Cardiac fibroblast (primary cell): ENCODE data around the gene GALNS.
A peak's percentile ranks its signal among the peaks of the same experiment; 100 is the strongest.

ENCODE experiments used
- DNase-seq, 2 donors: peaks; one replicate each; pipeline versions ENCODE4 v3.0.0 to v3.0.0-alpha.2; 2010; ENCODE audit warnings: low read depth in 2 of 2
- H3K4me3 ChIP-seq, 2 donors: replicated peaks in 1 of 2; 1 replicate in 1 of 2; 2 replicates in 1 of 2; pipeline ENCODE4 v1.5.1; 2011; ENCODE audit warnings: low read depth in 2 of 2, low read length in 2 of 2, mild to moderate bottlenecking in 2 of 2, moderate library complexity in 1 of 2
- CTCF ChIP-seq: IDR thresholded peaks from one replicate; pipeline ENCODE4 v1.5.1; 2011; ENCODE audit warnings: low read depth, mild to moderate bottlenecking, low read length, inconsistent platforms

Gene GALNS

GRCh38 chr16:88888057-88888456 is 31.3 kb upstream of the GALNS start:
- DNase-seq = peak in 1 of 2 donors; percentile 14
- TF ChIP-seq CTCF = no peak
- H3K4me3 ChIP-seq = no peak overlapping the region

GRCh38 chr16:88886845-88887521 is 30.2 kb upstream of the GALNS start:
- peak; percentile 16 for TF ChIP-seq CTCF
- H3K4me3 ChIP-seq = no peak overlapping the region
- peak; percentile 48 to 60 for DNase-seq

DNA sequence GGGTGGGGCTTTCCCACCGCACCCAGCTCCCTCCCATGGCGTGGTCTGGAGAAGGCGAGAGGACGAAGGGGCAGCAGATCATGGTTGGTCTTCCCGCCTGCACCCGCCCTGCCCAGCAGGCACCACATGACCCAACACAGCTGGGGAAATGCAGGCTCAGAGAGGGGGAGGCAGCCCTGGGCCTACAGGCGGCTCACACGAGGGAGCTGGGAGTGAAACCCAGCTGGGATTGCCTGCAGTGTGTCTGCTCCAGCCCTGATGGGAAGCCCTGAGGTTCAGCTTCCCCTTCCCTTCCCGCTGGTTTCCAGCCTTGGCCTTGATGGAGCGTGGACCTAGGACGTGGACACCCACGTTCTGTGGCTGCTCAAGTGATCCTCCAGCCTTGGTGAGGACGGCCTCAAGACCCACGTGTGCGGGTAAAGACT is 29.7 kb upstream of the GALNS start:
- peak in 1 of 2 donors; percentile 4 for DNase-seq
- H3K4me3 ChIP-seq = no peak overlapping the region
- no peak for TF ChIP-seq CTCF

DNA sequence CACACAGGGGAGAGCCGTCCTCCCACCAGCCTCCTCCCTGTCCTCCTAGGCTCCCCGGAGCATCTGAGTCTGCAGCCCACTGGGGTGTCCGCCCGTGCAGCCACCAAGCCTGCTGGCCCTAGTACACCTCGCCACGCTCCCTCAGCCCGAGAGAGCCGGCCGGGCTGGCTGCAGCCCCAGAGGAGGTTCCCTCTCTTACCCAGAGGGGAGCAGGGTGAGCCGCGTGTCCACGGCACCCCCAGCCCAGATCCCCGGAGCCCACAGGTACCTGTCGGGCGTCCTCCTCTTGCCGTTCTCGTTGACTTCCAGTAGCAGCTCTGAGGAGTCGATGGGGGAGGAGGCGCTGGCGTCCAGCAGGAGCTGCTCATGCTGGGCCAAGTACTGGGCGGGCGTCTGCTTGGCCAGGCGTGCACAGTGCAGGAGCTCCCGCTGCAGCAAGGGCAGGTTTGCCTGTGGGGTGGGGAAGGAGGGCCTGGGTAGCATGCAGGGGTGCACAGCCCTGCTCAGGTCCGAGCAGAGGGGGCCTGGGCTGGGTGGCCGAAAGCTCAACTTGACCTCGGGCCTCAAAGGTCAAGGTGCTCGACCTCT is 29.0 kb upstream of the GALNS start:
- DNase-seq = no peak
- TF ChIP-seq CTCF = no peak
- no peak overlapping the region for H3K4me3 ChIP-seq

DNA sequence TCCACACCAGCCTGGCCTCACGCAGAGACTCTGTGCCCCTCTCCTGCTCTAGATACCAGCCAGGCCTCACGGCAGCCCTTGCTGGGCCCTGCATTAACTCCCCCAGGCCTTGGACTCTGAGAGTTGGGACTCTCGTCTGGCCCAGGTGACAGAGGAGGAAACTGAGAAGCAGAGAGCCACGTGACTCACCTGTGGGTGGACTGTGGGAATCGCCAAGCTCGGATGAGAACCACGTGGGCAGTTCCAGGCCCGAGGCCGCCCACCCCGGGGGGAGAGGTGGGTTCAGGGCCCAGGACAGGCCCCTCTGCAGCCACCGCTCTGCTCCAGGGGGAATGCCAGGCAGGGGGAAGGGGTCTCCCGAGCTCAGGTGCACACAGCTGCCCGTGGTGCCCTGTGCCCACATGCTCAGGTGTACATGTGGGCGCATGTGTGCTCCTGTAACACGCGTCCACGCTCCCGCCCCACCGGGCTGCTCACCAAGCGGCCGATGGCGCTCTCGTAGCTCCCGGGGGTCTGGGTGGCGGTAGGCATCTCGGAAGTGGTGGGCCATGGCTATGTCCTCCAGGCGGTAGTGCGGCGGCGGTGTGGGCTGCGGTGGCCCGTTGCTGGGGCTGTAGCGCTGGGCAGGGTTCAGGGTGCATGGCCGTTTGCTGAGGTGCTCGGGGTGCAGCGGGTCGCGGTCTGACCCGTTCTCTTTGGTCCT is 28.0 kb upstream of the GALNS start:
- no peak for DNase-seq
- no peak overlapping the region for H3K4me3 ChIP-seq
- TF ChIP-seq CTCF = no peak

DNA sequence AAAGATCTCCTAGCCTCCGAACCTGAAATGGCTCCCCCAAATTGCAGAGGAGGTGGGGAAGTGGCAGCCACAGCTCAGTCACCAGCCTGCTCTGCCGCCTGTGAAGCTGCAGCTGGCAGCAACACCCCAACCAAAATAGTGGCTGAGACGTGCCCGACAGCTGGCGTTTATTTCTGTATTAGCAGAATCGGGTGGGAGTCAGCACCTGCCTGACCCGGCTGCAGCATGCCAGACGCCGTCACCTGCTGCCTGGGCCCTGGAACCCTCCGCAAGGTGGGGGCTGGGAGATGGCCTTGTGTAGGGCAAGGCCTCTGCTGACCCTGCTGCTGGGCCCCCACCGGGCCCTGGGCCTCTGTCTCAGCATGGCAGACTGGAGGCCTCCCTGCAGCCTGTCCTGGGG is 27.2 kb upstream of the GALNS start:
- no peak for DNase-seq
- no peak for TF ChIP-seq CTCF
- H3K4me3 ChIP-seq = no peak overlapping the region
